GM21825 (cell line): Measurements from ENCODE around the gene GDF2.

Experiments used
- ATAC-seq: cut with Tn5 transposase; IDR thresholded peaks from one replicate; pipeline ENCODE4 v1.9.1; 2021; ENCODE audit warnings: mild to moderate bottlenecking, moderate library complexity; ENCODE audit not compliant: unreplicated experiment

Gene GDF2

GRCh38 chr10:47331954-47332353 is 9.7 kb downstream of the GDF2 start:
- ATAC-seq = no peak

GRCh38 chr10:47332371-47332770 is 10.1 kb downstream of the GDF2 start:
- no peak for ATAC-seq

GRCh38 chr10:47332946-47333345 is 10.7 kb downstream of the GDF2 start:
- no peak for ATAC-seq

- no peak for ATAC-seq
These were observed 11.3 kb downstream of the GDF2 start for GRCh38 chr10:47333532-47333931.

- ATAC-seq = no peak
These were observed 12.4 kb downstream of the GDF2 start for GRCh38 chr10:47334466-47335295.

- no peak for ATAC-seq
These were observed 13.7 kb downstream of the GDF2 start for GRCh38 chr10:47335906-47336305.

- ATAC-seq = no peak
These were observed 14.3 kb downstream of the GDF2 start for GRCh38 chr10:47336387-47337134.

- no peak for ATAC-seq
These were observed 15.1 kb downstream of the GDF2 start for GRCh38 chr10:47337310-47337709.

- no peak for ATAC-seq
These were observed 17.0 kb downstream of the GDF2 start for GRCh38 chr10:47339186-47339735.

- ATAC-seq = no peak
These were observed 17.7 kb downstream of the GDF2 start for GRCh38 chr10:47339759-47340607.

GRCh38 chr10:47340608-47341170 is 18.4 kb downstream of the GDF2 start:
- no peak for ATAC-seq

GRCh38 chr10:47344996-47345870 is 23.0 kb downstream of the GDF2 start:
- ATAC-seq = no peak

- no peak for ATAC-seq
These were observed 24.5 kb downstream of the GDF2 start for GRCh38 chr10:47346581-47347302.

- no peak for ATAC-seq
These were observed 25.0 kb downstream of the GDF2 start for GRCh38 chr10:47347303-47347675.

GRCh38 chr10:47348138-47348651 is 25.9 kb downstream of the GDF2 start, which contains the start of gene RBP3:
Gene RBP3, plus strand, starts transcription at chr10:47348363. Its CDS starts 122 bp downstream, at chr10:47348485.
- no peak for ATAC-seq

GRCh38 chr10:47348661-47349470 is 26.6 kb downstream of the GDF2 start:
- ATAC-seq = no peak

- no peak for ATAC-seq
These were observed 27.3 kb downstream of the GDF2 start for GRCh38 chr10:47349516-47349915.

GRCh38 chr10:47349941-47350371 is 27.7 kb downstream of the GDF2 start:
- no peak for ATAC-seq
